Fibroblast of lung (primary cell): Measurements from ENCODE around the gene CIAO3. TPM values are rescaled to one million over a fixed set of nuclear protein-coding genes. Genes with fewer than 3 reads are reported as not detected.

Source experiments
- DNase-seq, 2 donors: peaks; one replicate each; pipeline versions ENCODE4 v3.0.0 to v3.0.0-alpha.2; 2010; ENCODE audit warnings: low read depth in 2 of 2
- H2AFZ ChIP-seq: 2 replicates; pipeline ENCODE4 v1.5.1; 2012; ENCODE audit warnings: low read length, control low read depth, inconsistent platforms
- H3K27ac ChIP-seq: 2 replicates; pipeline ENCODE4 v1.5.1; 2011; ENCODE audit warnings: low read length, control low read depth; ENCODE audit not compliant: insufficient read depth
- H3K27me3 ChIP-seq: 2 replicates; pipeline ENCODE4 v1.5.1; 2011; ENCODE audit warnings: mild to moderate bottlenecking, low read length; ENCODE audit not compliant: control insufficient read depth, insufficient read depth
- H3K36me3 ChIP-seq: 2 replicates; pipeline ENCODE4 v1.5.1; 2011; ENCODE audit warnings: low read length; ENCODE audit not compliant: control insufficient read depth, insufficient read depth
- H3K4me1 ChIP-seq: 2 replicates; pipeline ENCODE4 v1.5.1; 2011; ENCODE audit warnings: low read length; ENCODE audit not compliant: control insufficient read depth, insufficient read depth; ENCODE audit errors: extremely low read depth
- H3K4me2 ChIP-seq: 2 replicates; pipeline ENCODE4 v1.5.1; 2011; ENCODE audit warnings: low read length, control low read depth; ENCODE audit not compliant: insufficient read depth; ENCODE audit errors: extremely low read depth
- H3K4me3 ChIP-seq, 4 experiments: fragments of 200-600 bp in 1 of 4; sonication (generic) in 1 of 4; replicated peaks in 1 of 4; 2 replicates each; pipeline ENCODE4 v1.5.1; 2011 to 2016; ENCODE audit warnings: low read length in 4 of 4, low read depth in 3 of 4, mild to moderate bottlenecking in 3 of 4, control low read depth in 2 of 4, inconsistent platforms in 1 of 4, mixed read lengths in 1 of 4; ENCODE audit not compliant: insufficient read depth in 1 of 4; ENCODE audit errors: control extremely low read depth in 1 of 4
- H3K79me2 ChIP-seq: 2 replicates; pipeline ENCODE4 v1.5.1; 2012; ENCODE audit warnings: mild to moderate bottlenecking, low read length, inconsistent platforms; ENCODE audit not compliant: control insufficient read depth, insufficient read depth
- H3K9ac ChIP-seq: 2 replicates; pipeline ENCODE4 v1.5.1; 2011; ENCODE audit warnings: mild to moderate bottlenecking, low read length, control low read depth; ENCODE audit not compliant: insufficient read depth
- H3K9me3 ChIP-seq: 2 replicates; pipeline ENCODE4 v1.5.1; 2012; ENCODE audit warnings: low read depth, low read length; ENCODE audit not compliant: control insufficient read depth, insufficient read depth
- H4K20me1 ChIP-seq: 2 replicates; pipeline ENCODE4 v1.5.1; 2011; ENCODE audit warnings: low read length; ENCODE audit not compliant: control insufficient read depth, insufficient read depth; ENCODE audit errors: extremely low read depth
- EZH2 ChIP-seq: IDR thresholded peaks from 2 replicates; pipeline ENCODE4 v1.5.1; 2012; ENCODE audit warnings: low read length, control low read depth, mild to moderate bottlenecking; ENCODE audit errors: missing control alignments
- polyA plus RNA-seq, 2 donors: library from polyadenylated mRNA; depleted of rRNA in 1 of 2; stranded (reverse) in 1 of 2; unstranded in 1 of 2; fragments of >200 nt; gene quantifications; 2 replicates each; pipeline ENCODE4 v1.2.1, GENCODE V29; 2011 to 2012; ENCODE audit warnings: missing spikeins in 1 of 2
- total RNA-seq: library from RNA; depleted of rRNA; stranded (reverse); fragments of >200 nt; gene quantifications from 2 replicates; pipeline ENCODE4 v1.2.1, GENCODE V29; 2014
- TF ChIP-seq, protein P1 (sequence below), 2 donors: IDR thresholded peaks in 1 of 2; conservative IDR thresholded peaks in 1 of 2; 1 replicate in 1 of 2; 2 replicates in 1 of 2; pipeline ENCODE4 v1.5.1; 2011 to 2012; ENCODE audit warnings: low read length in 2 of 2, control low read depth in 1 of 2, inconsistent platforms in 1 of 2, low read depth in 1 of 2, mild to moderate bottlenecking in 1 of 2

CIAO3 gene
- total and polyA plus RNA-seq, 2 donors (not counting 1 experiment from before 2014, with no cell fraction given) = 9.3 to 31.0 TPM

DNA sequence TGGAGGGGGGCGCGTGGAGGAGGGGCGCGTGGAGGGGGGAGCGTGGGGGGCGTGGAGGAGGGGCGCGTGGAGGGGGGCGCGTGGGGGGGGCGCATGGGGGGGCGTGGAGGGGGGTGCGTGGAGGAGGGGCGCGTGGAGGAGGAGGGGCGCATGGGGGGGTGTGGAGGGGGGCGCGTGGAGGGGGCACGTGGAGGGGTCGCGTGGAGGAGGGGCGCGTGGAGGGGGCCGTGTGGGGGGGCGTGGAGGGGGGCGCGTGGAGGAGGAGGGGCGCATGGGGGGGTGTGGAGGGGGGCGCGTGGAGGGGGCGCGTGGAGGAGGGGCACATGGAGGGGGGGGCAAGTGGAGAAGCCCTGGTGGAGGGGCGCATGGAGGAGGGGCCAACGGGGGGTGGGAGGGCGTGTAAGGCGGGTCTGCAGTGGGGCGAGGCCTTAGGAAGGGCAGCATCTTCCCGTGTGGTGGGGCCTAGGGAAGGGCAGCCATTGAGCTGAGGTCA, 27.0 kb upstream of the CIAO3 start:
- no peak overlapping the region for H2AFZ ChIP-seq
- no peaks in the 10 kb centered on the region for H3K4me1 ChIP-seq
- no peak overlapping the region for H3K27ac ChIP-seq
- TF ChIP-seq, protein P1, sequence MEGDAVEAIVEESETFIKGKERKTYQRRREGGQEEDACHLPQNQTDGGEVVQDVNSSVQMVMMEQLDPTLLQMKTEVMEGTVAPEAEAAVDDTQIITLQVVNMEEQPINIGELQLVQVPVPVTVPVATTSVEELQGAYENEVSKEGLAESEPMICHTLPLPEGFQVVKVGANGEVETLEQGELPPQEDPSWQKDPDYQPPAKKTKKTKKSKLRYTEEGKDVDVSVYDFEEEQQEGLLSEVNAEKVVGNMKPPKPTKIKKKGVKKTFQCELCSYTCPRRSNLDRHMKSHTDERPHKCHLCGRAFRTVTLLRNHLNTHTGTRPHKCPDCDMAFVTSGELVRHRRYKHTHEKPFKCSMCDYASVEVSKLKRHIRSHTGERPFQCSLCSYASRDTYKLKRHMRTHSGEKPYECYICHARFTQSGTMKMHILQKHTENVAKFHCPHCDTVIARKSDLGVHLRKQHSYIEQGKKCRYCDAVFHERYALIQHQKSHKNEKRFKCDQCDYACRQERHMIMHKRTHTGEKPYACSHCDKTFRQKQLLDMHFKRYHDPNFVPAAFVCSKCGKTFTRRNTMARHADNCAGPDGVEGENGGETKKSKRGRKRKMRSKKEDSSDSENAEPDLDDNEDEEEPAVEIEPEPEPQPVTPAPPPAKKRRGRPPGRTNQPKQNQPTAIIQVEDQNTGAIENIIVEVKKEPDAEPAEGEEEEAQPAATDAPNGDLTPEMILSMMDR (conservative IDR thresholded peaks at IDR 0.05 in 1 of 2, IDR thresholded peaks at IDR 0.05 in 1 of 2; ENCODE audit: low read depth in 1 of 2, low read length in 2 of 2) = no peak
- no peak for TF ChIP-seq EZH2
- no peak for DNase-seq
- H3K9me3 ChIP-seq = no peaks in the 10 kb centered on the region
- no peak overlapping the region for H3K9ac ChIP-seq
- no peaks in the 10 kb centered on the region for H3K79me2 ChIP-seq
- no peak overlapping the region for H3K4me3 ChIP-seq
- H3K36me3 ChIP-seq = no peaks in the 10 kb centered on the region
- no peak overlapping the region for H3K4me2 ChIP-seq
- no peaks in the 10 kb centered on the region for H3K27me3 ChIP-seq
- H4K20me1 ChIP-seq = no peaks in the 10 kb centered on the region

DNA sequence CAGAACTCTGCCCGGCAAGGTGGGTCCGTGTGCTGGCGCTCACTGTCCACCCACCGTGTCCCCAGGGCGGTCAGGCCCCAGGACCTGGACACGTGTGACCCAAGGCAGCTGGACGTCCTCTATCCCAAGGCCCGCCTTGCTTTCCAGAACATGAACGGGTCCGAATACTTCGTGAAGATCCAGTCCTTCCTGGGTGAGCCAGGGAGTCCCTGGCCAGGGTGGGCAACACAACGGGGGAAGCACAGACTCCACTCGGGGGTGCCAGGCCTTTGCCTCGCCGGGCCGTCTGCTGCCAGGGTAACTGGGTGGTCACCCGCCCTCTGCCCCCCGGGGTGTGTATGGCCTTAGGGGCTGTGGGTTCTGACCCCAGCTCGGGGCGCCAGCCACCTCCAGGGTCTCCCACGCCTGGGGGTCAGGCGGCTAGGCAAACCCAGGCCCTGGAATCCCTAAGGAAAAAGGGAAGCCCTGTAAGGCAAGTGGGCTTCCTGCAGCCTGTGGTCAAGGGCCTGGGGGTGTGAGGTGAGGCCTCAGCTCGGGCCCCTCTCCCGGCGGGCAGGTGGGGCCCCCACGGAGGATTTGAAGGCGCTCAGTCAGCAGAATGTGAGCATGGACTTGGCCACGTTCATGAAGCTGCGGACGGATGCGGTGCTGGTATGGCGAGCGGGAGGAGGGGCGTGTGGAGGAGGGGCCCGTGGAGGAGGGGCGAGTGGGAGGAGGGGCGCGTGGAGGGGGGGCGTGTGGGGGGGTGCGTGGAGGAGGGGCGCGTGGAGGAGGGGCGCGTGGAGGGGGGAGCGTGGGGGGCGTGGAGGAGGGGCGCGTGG, 26.2 kb upstream of the CIAO3 start:
- no peak for DNase-seq
- Histone ChIP-seq H3K36me3 (no peaks in the 10 kb centered on the region), H3K27me3 (no peaks in the 10 kb centered on the region), H4K20me1 (no peaks in the 10 kb centered on the region), H3K9ac (no peak overlapping the region), H2AFZ (no peak overlapping the region), H3K4me3 (no peak overlapping the region), H3K4me1 (no peaks in the 10 kb centered on the region), H3K27ac (no peak overlapping the region), H3K9me3 (no peaks in the 10 kb centered on the region), H3K4me2 (no peak overlapping the region), H3K79me2 (no peaks in the 10 kb centered on the region)
- no peak for TF ChIP-seq EZH2
- TF ChIP-seq, protein P1 (conservative IDR thresholded peaks at IDR 0.05 in 1 of 2, IDR thresholded peaks at IDR 0.05 in 1 of 2; ENCODE audit: low read depth in 1 of 2, low read length in 2 of 2) = no peak

DNA sequence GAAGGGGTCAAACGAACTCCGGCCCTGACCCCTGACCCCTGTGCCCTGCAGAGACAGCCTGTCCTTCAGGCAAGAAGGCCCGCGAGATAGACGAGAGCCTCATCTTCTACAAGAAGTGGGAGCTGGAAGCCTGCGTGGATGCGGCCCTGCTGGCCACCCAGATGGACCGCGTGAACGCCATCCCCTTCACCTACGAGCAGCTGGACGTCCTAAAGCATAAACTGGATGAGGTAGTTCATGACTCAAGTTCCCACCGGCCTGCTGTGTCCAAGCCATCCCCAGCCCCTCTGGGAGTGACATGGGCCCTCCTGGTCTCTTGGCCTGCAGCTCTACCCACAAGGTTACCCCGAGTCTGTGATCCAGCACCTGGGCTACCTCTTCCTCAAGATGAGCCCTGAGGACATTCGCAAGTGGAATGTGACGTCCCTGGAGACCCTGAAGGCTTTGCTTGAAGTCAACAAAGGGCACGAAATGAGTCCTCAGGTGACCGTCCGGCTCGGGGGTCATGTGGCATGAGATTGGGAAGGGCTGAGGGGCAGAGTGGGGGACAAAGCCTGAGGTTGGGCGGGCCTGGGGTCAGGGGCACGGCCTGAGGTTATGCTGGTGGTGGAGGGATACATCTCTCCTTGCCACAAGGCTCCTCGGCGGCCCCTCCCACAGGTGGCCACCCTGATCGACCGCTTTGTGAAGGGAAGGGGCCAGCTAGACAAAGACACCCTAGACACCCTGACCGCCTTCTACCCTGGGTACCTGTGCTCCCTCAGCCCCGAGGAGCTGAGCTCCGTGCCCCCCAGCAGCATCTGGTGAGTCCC, 25.4 kb upstream of the CIAO3 start:
- Histone ChIP-seq H3K4me3 (no peak overlapping the region), H3K4me2 (no peak overlapping the region), H3K36me3 (no peaks in the 10 kb centered on the region), H2AFZ (no peak overlapping the region), H3K4me1 (no peaks in the 10 kb centered on the region), H4K20me1 (no peaks in the 10 kb centered on the region), H3K9me3 (no peaks in the 10 kb centered on the region), H3K79me2 (no peaks in the 10 kb centered on the region), H3K9ac (no peak overlapping the region), H3K27me3 (no peaks in the 10 kb centered on the region), H3K27ac (no peak overlapping the region)
- no peak for TF ChIP-seq EZH2
- TF ChIP-seq, protein P1 (conservative IDR thresholded peaks at IDR 0.05 in 1 of 2, IDR thresholded peaks at IDR 0.05 in 1 of 2; ENCODE audit: low read depth in 1 of 2, low read length in 2 of 2) = no peak
- DNase-seq = no peak
